ENCODE data around the gene POPDC2. TPM values are rescaled to one million over a fixed set of nuclear protein-coding genes. Genes with fewer than 3 reads are reported as not detected.

Gene POPDC2
- total RNA-seq, 1 donor from 2014 or later = 13.6 TPM

GRCh38 chr3:119620899-119621298 is 39.5 kb downstream of the POPDC2 start:
- Histone ChIP-seq H3K36me3 (ENCODE audit: control insufficient read depth in 3 of 3, insufficient read depth in 3 of 3, low read length in 3 of 3) (no peaks in the 10 kb centered on the region), H3K9ac (ENCODE audit: low read depth in 1 of 3, low read length in 3 of 3) (peak overlapping the region in 1 of 3 donors; percentile 60), H3K4me3 (ENCODE audit: low read length in 3 of 3) (peak overlapping the region; percentile 16 to 45 (median 17)), H3K27ac (ENCODE audit: low read depth, low read length) (peak overlapping the region; percentile 64), H3K27me3 (ENCODE audit: control insufficient read depth in 3 of 3, insufficient read depth in 3 of 3, low read length in 3 of 3) (no peaks in the 10 kb centered on the region), H3K9me3 (ENCODE audit: control insufficient read depth in 3 of 3, low read length in 3 of 3) (no peaks in the 10 kb centered on the region), H3K4me1 (ENCODE audit: control insufficient read depth in 3 of 3, insufficient read depth in 3 of 3, low read length in 3 of 3) (peaks cover 39 to 58% (median 51%) of the 10 kb centered on the region in 3 donors)

GRCh38 chr3:119619094-119619493 is 41.3 kb downstream of the POPDC2 start:
- peak overlapping the region in 2 of 3 donors; percentile 4 to 46 for H3K9ac ChIP-seq (ENCODE audit: low read depth in 1 of 3, low read length in 3 of 3)
- no peaks in the 10 kb centered on the region for H3K9me3 ChIP-seq (ENCODE audit: control insufficient read depth in 3 of 3, low read length in 3 of 3)
- H3K4me1 ChIP-seq (ENCODE audit: control insufficient read depth in 3 of 3, insufficient read depth in 3 of 3, low read length in 3 of 3) = peaks cover 28 to 46% (median 39%) of the 10 kb centered on the region in 3 donors
- H3K36me3 ChIP-seq (ENCODE audit: control insufficient read depth in 3 of 3, insufficient read depth in 3 of 3, low read length in 3 of 3) = no peaks in the 10 kb centered on the region
- no peaks in the 10 kb centered on the region for H3K27me3 ChIP-seq (ENCODE audit: control insufficient read depth in 3 of 3, insufficient read depth in 3 of 3, low read length in 3 of 3)
- H3K27ac ChIP-seq (ENCODE audit: low read depth, low read length) = peak overlapping the region; percentile 41
- H3K4me3 ChIP-seq (ENCODE audit: low read length in 3 of 3) = peak overlapping the region; percentile 33 to 49 (median 42)

- H3K27ac ChIP-seq (ENCODE audit: low read depth, low read length) = no peak overlapping the region
- no peak overlapping the region for H3K9ac ChIP-seq (ENCODE audit: low read depth in 1 of 3, low read length in 3 of 3)
- H3K27me3 ChIP-seq (ENCODE audit: control insufficient read depth in 3 of 3, insufficient read depth in 3 of 3, low read length in 3 of 3) = no peaks in the 10 kb centered on the region
- H3K4me1 ChIP-seq (ENCODE audit: control insufficient read depth in 3 of 3, insufficient read depth in 3 of 3, low read length in 3 of 3) = peaks cover 20 to 32% (median 26%) of the 10 kb centered on the region in 3 donors
- no peak overlapping the region for H3K4me3 ChIP-seq (ENCODE audit: low read length in 3 of 3)
- H3K9me3 ChIP-seq (ENCODE audit: control insufficient read depth in 3 of 3, low read length in 3 of 3) = no peaks in the 10 kb centered on the region
- H3K36me3 ChIP-seq (ENCODE audit: control insufficient read depth in 3 of 3, insufficient read depth in 3 of 3, low read length in 3 of 3) = no peaks in the 10 kb centered on the region
These were observed 44.3 kb downstream of the POPDC2 start for GRCh38 chr3:119616056-119616455.

- H3K9ac ChIP-seq (ENCODE audit: low read depth in 1 of 3, low read length in 3 of 3) = no peak overlapping the region
- peaks cover 5 to 11% (median 10%) of the 10 kb centered on the region in 3 donors for H3K4me1 ChIP-seq (ENCODE audit: control insufficient read depth in 3 of 3, insufficient read depth in 3 of 3, low read length in 3 of 3)
- H3K9me3 ChIP-seq (ENCODE audit: control insufficient read depth in 3 of 3, low read length in 3 of 3) = no peaks in the 10 kb centered on the region
These were observed 46.5 kb downstream of the POPDC2 start for GRCh38 chr3:119613872-119614271.

GRCh38 chr3:119613201-119613600 is 47.2 kb downstream of the POPDC2 start:
- Histone ChIP-seq H3K27ac (ENCODE audit: low read depth, low read length) (no peak overlapping the region), H3K36me3 (ENCODE audit: control insufficient read depth in 3 of 3, insufficient read depth in 3 of 3, low read length in 3 of 3) (no peaks in the 10 kb centered on the region), H3K4me1 (ENCODE audit: control insufficient read depth in 3 of 3, insufficient read depth in 3 of 3, low read length in 3 of 3) (peaks cover 0 to 4% (median 3%) of the 10 kb centered on the region in 3 donors), H3K9me3 (ENCODE audit: control insufficient read depth in 3 of 3, low read length in 3 of 3) (no peaks in the 10 kb centered on the region), H3K9ac (ENCODE audit: low read depth in 1 of 3, low read length in 3 of 3) (no peak overlapping the region), H3K27me3 (ENCODE audit: control insufficient read depth in 3 of 3, insufficient read depth in 3 of 3, low read length in 3 of 3) (no peaks in the 10 kb centered on the region), H3K4me3 (ENCODE audit: low read length in 3 of 3) (no peak overlapping the region)

More at GRCh38 chr3:119613872-119614271, 46.5 kb downstream of the POPDC2 start:
- H3K27me3 ChIP-seq (ENCODE audit: control insufficient read depth in 3 of 3, insufficient read depth in 3 of 3, low read length in 3 of 3) = no peaks in the 10 kb centered on the region
- no peak overlapping the region for H3K4me3 ChIP-seq (ENCODE audit: low read length in 3 of 3)
- H3K36me3 ChIP-seq (ENCODE audit: control insufficient read depth in 3 of 3, insufficient read depth in 3 of 3, low read length in 3 of 3) = no peaks in the 10 kb centered on the region
- H3K27ac ChIP-seq (ENCODE audit: low read depth, low read length) = no peak overlapping the region

- Histone ChIP-seq H3K4me3 (ENCODE audit: low read length in 3 of 3) (no peak overlapping the region), H3K36me3 (ENCODE audit: control insufficient read depth in 3 of 3, insufficient read depth in 3 of 3, low read length in 3 of 3) (no peaks in the 10 kb centered on the region), H3K27ac (ENCODE audit: low read depth, low read length) (no peak overlapping the region), H3K27me3 (ENCODE audit: control insufficient read depth in 3 of 3, insufficient read depth in 3 of 3, low read length in 3 of 3) (no peaks in the 10 kb centered on the region), H3K9ac (ENCODE audit: low read depth in 1 of 3, low read length in 3 of 3) (no peak overlapping the region), H3K4me1 (ENCODE audit: control insufficient read depth in 3 of 3, insufficient read depth in 3 of 3, low read length in 3 of 3) (peaks cover 0 to 4% (median 0%) of the 10 kb centered on the region in 3 donors), H3K9me3 (ENCODE audit: control insufficient read depth in 3 of 3, low read length in 3 of 3) (no peaks in the 10 kb centered on the region)
These were observed 48.7 kb downstream of the POPDC2 start for GRCh38 chr3:119611664-119612063.

GRCh38 chr3:119609301-119609700 is 51.1 kb downstream of the POPDC2 start:
- H3K36me3 ChIP-seq (ENCODE audit: control insufficient read depth in 3 of 3, insufficient read depth in 3 of 3, low read length in 3 of 3) = no peaks in the 10 kb centered on the region
- H3K9ac ChIP-seq (ENCODE audit: low read depth in 1 of 3, low read length in 3 of 3) = no peak overlapping the region
- H3K4me3 ChIP-seq (ENCODE audit: low read length in 3 of 3) = no peak overlapping the region
- no peaks in the 10 kb centered on the region for H3K9me3 ChIP-seq (ENCODE audit: control insufficient read depth in 3 of 3, low read length in 3 of 3)
- no peak overlapping the region for H3K27ac ChIP-seq (ENCODE audit: low read depth, low read length)
- H3K27me3 ChIP-seq (ENCODE audit: control insufficient read depth in 3 of 3, insufficient read depth in 3 of 3, low read length in 3 of 3) = no peaks in the 10 kb centered on the region
- H3K4me1 ChIP-seq (ENCODE audit: control insufficient read depth in 3 of 3, insufficient read depth in 3 of 3, low read length in 3 of 3) = peaks cover 0 to 4% (median 0%) of the 10 kb centered on the region in 3 donors

- Histone ChIP-seq H3K27me3 (ENCODE audit: control insufficient read depth in 3 of 3, insufficient read depth in 3 of 3, low read length in 3 of 3) (no peaks in the 10 kb centered on the region), H3K9me3 (ENCODE audit: control insufficient read depth in 3 of 3, low read length in 3 of 3) (no peaks in the 10 kb centered on the region)
These were observed 51.9 kb downstream of the POPDC2 start for GRCh38 chr3:119608405-119609000.

GRCh38 chr3:119604878-119605277 is 55.5 kb downstream of the POPDC2 start:
- H3K9me3 ChIP-seq (ENCODE audit: control insufficient read depth in 3 of 3, low read length in 3 of 3) = no peaks in the 10 kb centered on the region
- no peak overlapping the region for H3K27ac ChIP-seq (ENCODE audit: low read depth, low read length)
- H3K36me3 ChIP-seq (ENCODE audit: control insufficient read depth in 3 of 3, insufficient read depth in 3 of 3, low read length in 3 of 3) = no peaks in the 10 kb centered on the region
- peaks cover 4 to 10% (median 6%) of the 10 kb centered on the region in 3 donors for H3K4me1 ChIP-seq (ENCODE audit: control insufficient read depth in 3 of 3, insufficient read depth in 3 of 3, low read length in 3 of 3)
- H3K4me3 ChIP-seq (ENCODE audit: low read length in 3 of 3) = no peak overlapping the region
- no peak overlapping the region for H3K9ac ChIP-seq (ENCODE audit: low read depth in 1 of 3, low read length in 3 of 3)
- H3K27me3 ChIP-seq (ENCODE audit: control insufficient read depth in 3 of 3, insufficient read depth in 3 of 3, low read length in 3 of 3) = no peaks in the 10 kb centered on the region

More at GRCh38 chr3:119608405-119609000, 51.9 kb downstream of the POPDC2 start:
- Histone ChIP-seq H3K27ac (ENCODE audit: low read depth, low read length) (no peak overlapping the region), H3K4me3 (ENCODE audit: low read length in 3 of 3) (no peak overlapping the region), H3K9ac (ENCODE audit: low read depth in 1 of 3, low read length in 3 of 3) (no peak overlapping the region), H3K36me3 (ENCODE audit: control insufficient read depth in 3 of 3, insufficient read depth in 3 of 3, low read length in 3 of 3) (no peaks in the 10 kb centered on the region), H3K4me1 (ENCODE audit: control insufficient read depth in 3 of 3, insufficient read depth in 3 of 3, low read length in 3 of 3) (peaks cover 0 to 4% (median 0%) of the 10 kb centered on the region in 3 donors)

- Histone ChIP-seq H3K4me1 (ENCODE audit: control insufficient read depth in 3 of 3, insufficient read depth in 3 of 3, low read length in 3 of 3) (peaks cover 14 to 30% (median 23%) of the 10 kb centered on the region in 3 donors), H3K36me3 (ENCODE audit: control insufficient read depth in 3 of 3, insufficient read depth in 3 of 3, low read length in 3 of 3) (no peaks in the 10 kb centered on the region), H3K9me3 (ENCODE audit: control insufficient read depth in 3 of 3, low read length in 3 of 3) (no peaks in the 10 kb centered on the region), H3K27me3 (ENCODE audit: control insufficient read depth in 3 of 3, insufficient read depth in 3 of 3, low read length in 3 of 3) (no peaks in the 10 kb centered on the region), H3K4me3 (ENCODE audit: low read length in 3 of 3) (no peak overlapping the region), H3K9ac (ENCODE audit: low read depth in 1 of 3, low read length in 3 of 3) (no peak overlapping the region), H3K27ac (ENCODE audit: low read depth, low read length) (no peak overlapping the region)
These were observed 57.7 kb downstream of the POPDC2 start for GRCh38 chr3:119602676-119603075.

Data from skeletal muscle tissue (tissue), 4 donors.